ENCODE data around the gene DIP2A.

The DIP2A gene

DNA sequence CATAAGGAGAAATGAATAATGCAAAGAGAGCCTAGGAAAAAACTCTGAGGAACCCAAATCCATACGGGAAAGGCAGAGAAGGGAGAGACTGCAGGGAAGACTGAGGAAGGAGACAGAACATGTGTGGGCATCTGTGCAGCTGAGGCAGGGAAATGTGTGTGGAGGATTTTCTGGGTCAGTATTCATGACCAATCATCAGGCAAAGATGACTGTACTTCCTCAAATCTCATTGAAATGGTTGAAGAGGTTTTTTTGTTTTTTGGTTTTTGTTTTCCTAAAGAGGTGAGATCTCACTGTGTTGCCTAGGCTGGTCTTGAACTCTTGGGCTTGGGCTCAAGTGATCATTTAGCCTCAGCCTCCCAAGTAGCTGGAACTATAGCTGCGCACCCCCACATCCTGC, 15.7 kb downstream of the DIP2A start:
- Histone ChIP-seq H2BK15ac (ENCODE audit: low read length) (no peak overlapping the region), H3K36me3 (replicated peaks in 1 of 2; ENCODE audit: control insufficient read depth in 2 of 2, insufficient read depth in 2 of 2, low read length in 2 of 2) (peaks cover 2 to 47% of the 10 kb centered on the region in 2 donors), H3K4me1 (ENCODE audit: control insufficient read depth in 2 of 2, insufficient read depth in 1 of 2, low read depth in 1 of 2, low read length in 2 of 2) (peaks cover 0 to 1% of the 10 kb centered on the region in 2 donors), H3K23ac (ENCODE audit: low read depth, low read length, poor library complexity) (no peak overlapping the region), H3K27ac (replicated peaks; ENCODE audit: low read length) (no peak overlapping the region), H3K4me2 (ENCODE audit: insufficient read depth, low read length, poor library complexity, severe bottlenecking) (no peak overlapping the region), H4K91ac (ENCODE audit: low read depth, low read length, poor library complexity) (no peak overlapping the region), H3K14ac (ENCODE audit: low read length) (no peak overlapping the region), H3K4ac (ENCODE audit: low read length) (no peak overlapping the region), H3K9me3 (replicated peaks in 1 of 2; ENCODE audit: control insufficient read depth in 2 of 2, insufficient read depth in 1 of 2, low read depth in 1 of 2, low read length in 2 of 2) (peaks cover 0 to 2% of the 10 kb centered on the region in 2 donors), H2BK5ac (ENCODE audit: low read length) (no peak overlapping the region), H3K18ac (ENCODE audit: low read length) (no peak overlapping the region), H3K9ac (ENCODE audit: low read depth, low read length, poor library complexity) (no peak overlapping the region), H3K4me3 (ENCODE audit: low read length in 2 of 2) (no peak overlapping the region), H3K79me1 (ENCODE audit: low read depth, low read length) (peaks cover 7% of the 10 kb centered on the region), H2BK12ac (ENCODE audit: low read length) (no peak overlapping the region), H2AK5ac (ENCODE audit: low read depth, low read length) (no peak overlapping the region), H3K27me3 (ENCODE audit: control insufficient read depth in 3 of 3, insufficient read depth in 3 of 3, low read depth in 1 of 3, low read length in 3 of 3) (no peaks in the 10 kb centered on the region), H4K8ac (ENCODE audit: low read depth, low read length) (no peak overlapping the region), H2AFZ (ENCODE audit: low read length) (no peak overlapping the region), H2BK120ac (ENCODE audit: low read depth, low read length) (no peak overlapping the region)
- WGBS, 2 donors (ENCODE audit: extremely low coverage in 2 of 2, insufficient read length in 2 of 2, insufficient replicate concordance in 1 of 2), result no CpG with 5 or more reads among the region's 2 CpGs
- DNase-seq (ENCODE audit: low spot score), result no peak

DNA sequence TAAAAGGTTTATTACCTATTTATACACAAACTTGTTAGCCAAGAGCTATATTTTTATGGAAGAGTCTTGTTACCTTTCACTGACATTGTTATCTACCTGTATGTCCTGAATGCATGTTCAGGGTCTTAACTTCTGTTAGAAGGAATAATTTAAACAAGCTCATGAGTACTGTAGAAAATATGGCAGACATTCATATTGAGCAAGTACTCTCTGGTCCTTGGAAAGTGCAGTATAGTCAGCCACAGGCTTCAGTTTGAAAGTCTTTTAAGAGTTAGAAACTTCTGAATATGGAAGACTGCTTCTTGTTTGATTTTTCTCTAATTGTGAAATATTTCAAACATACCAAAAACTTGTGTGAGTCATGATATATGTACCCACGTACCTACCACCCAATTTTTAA, 16.6 kb downstream of the DIP2A start:
- H4K91ac ChIP-seq (ENCODE audit: low read depth, low read length, poor library complexity), result no peak overlapping the region
- no peak overlapping the region for H3K14ac ChIP-seq (ENCODE audit: low read length)
- H3K79me1 ChIP-seq (ENCODE audit: low read depth, low read length), result peaks cover 8% of the 10 kb centered on the region
- peaks cover 2 to 52% of the 10 kb centered on the region in 2 donors for H3K36me3 ChIP-seq (replicated peaks in 1 of 2; ENCODE audit: control insufficient read depth in 2 of 2, insufficient read depth in 2 of 2, low read length in 2 of 2)
- WGBS, 2 donors (ENCODE audit: extremely low coverage in 2 of 2, insufficient read length in 2 of 2, insufficient replicate concordance in 1 of 2), result no CpG with 5 or more reads among the region's 1 CpG
- no peak overlapping the region for H3K18ac ChIP-seq (ENCODE audit: low read length)
- H3K23ac ChIP-seq (ENCODE audit: low read depth, low read length, poor library complexity), result no peak overlapping the region
- no peak overlapping the region for H2BK12ac ChIP-seq (ENCODE audit: low read length)
- no peak overlapping the region for H3K4me2 ChIP-seq (ENCODE audit: insufficient read depth, low read length, poor library complexity, severe bottlenecking)
- H2BK120ac ChIP-seq (ENCODE audit: low read depth, low read length), result no peak overlapping the region
- H3K27ac ChIP-seq (replicated peaks; ENCODE audit: low read length), result no peak overlapping the region
- H4K8ac ChIP-seq (ENCODE audit: low read depth, low read length), result no peak overlapping the region
- H3K9ac ChIP-seq (ENCODE audit: low read depth, low read length, poor library complexity), result no peak overlapping the region
- H3K4ac ChIP-seq (ENCODE audit: low read length), result no peak overlapping the region
- no peaks in the 10 kb centered on the region for H3K9me3 ChIP-seq (replicated peaks in 1 of 2; ENCODE audit: control insufficient read depth in 2 of 2, insufficient read depth in 1 of 2, low read depth in 1 of 2, low read length in 2 of 2)
- peaks cover 0 to 1% of the 10 kb centered on the region in 2 donors for H3K4me1 ChIP-seq (ENCODE audit: control insufficient read depth in 2 of 2, insufficient read depth in 1 of 2, low read depth in 1 of 2, low read length in 2 of 2)
- no peak overlapping the region for H2AFZ ChIP-seq (ENCODE audit: low read length)
- H3K4me3 ChIP-seq (ENCODE audit: low read length in 2 of 2), result no peak overlapping the region
- no peak overlapping the region for H2AK5ac ChIP-seq (ENCODE audit: low read depth, low read length)
- no peaks in the 10 kb centered on the region for H3K27me3 ChIP-seq (ENCODE audit: control insufficient read depth in 3 of 3, insufficient read depth in 3 of 3, low read depth in 1 of 3, low read length in 3 of 3)
- no peak overlapping the region for H2BK5ac ChIP-seq (ENCODE audit: low read length)
- DNase-seq (ENCODE audit: low spot score), result no peak
- H2BK15ac ChIP-seq (ENCODE audit: low read length), result no peak overlapping the region

DNA sequence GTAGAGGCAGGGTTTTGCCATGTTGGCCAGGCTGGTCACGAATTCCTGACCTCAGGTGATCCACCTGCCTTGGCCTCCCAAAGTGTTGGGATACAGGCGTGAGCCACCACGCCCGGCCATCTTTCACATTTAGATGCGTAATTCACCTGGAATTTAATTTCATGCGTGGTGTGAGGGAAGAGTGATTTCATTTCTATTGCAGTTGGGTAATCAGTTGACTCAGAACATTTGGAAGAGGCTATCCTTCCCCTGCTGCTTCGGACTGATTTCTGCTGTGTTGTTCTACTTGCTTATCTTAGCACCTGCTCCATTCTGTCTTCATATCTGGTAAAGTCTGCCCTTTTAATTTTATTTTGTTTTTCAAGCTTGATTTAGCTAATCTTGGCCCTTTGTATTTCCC, 19.1 kb downstream of the DIP2A start:
- H2BK5ac ChIP-seq (ENCODE audit: low read length), result no peak overlapping the region
- H3K4me2 ChIP-seq (ENCODE audit: insufficient read depth, low read length, poor library complexity, severe bottlenecking), result no peak overlapping the region
- no peak overlapping the region for H2AK5ac ChIP-seq (ENCODE audit: low read depth, low read length)
- no peak overlapping the region for H3K27ac ChIP-seq (replicated peaks; ENCODE audit: low read length)
- H3K79me1 ChIP-seq (ENCODE audit: low read depth, low read length), result peaks cover 7% of the 10 kb centered on the region
- H3K23ac ChIP-seq (ENCODE audit: low read depth, low read length, poor library complexity), result no peak overlapping the region
- no peak overlapping the region for H3K4ac ChIP-seq (ENCODE audit: low read length)
- no peak overlapping the region for H2BK15ac ChIP-seq (ENCODE audit: low read length)
- H3K4me3 ChIP-seq (ENCODE audit: low read length in 2 of 2), result no peak overlapping the region
- no peak overlapping the region for H3K14ac ChIP-seq (ENCODE audit: low read length)
- H3K27me3 ChIP-seq (ENCODE audit: control insufficient read depth in 3 of 3, insufficient read depth in 3 of 3, low read depth in 1 of 3, low read length in 3 of 3), result no peaks in the 10 kb centered on the region
- peaks cover 2 to 64% of the 10 kb centered on the region in 2 donors for H3K36me3 ChIP-seq (replicated peaks in 1 of 2; ENCODE audit: control insufficient read depth in 2 of 2, insufficient read depth in 2 of 2, low read length in 2 of 2)
- no CpG with 5 or more reads among the region's 7 CpGs for WGBS, 2 donors (ENCODE audit: extremely low coverage in 2 of 2, insufficient read length in 2 of 2, insufficient replicate concordance in 1 of 2)
- no peak overlapping the region for H3K9ac ChIP-seq (ENCODE audit: low read depth, low read length, poor library complexity)
- H4K8ac ChIP-seq (ENCODE audit: low read depth, low read length), result no peak overlapping the region
- no peak overlapping the region for H2AFZ ChIP-seq (ENCODE audit: low read length)
- DNase-seq (ENCODE audit: low spot score), result no peak
- no peak overlapping the region for H2BK120ac ChIP-seq (ENCODE audit: low read depth, low read length)
- H4K91ac ChIP-seq (ENCODE audit: low read depth, low read length, poor library complexity), result no peak overlapping the region
- H3K9me3 ChIP-seq (replicated peaks in 1 of 2; ENCODE audit: control insufficient read depth in 2 of 2, insufficient read depth in 1 of 2, low read depth in 1 of 2, low read length in 2 of 2), result no peaks in the 10 kb centered on the region
- peaks cover 0 to under 1% of the 10 kb centered on the region in 2 donors for H3K4me1 ChIP-seq (ENCODE audit: control insufficient read depth in 2 of 2, insufficient read depth in 1 of 2, low read depth in 1 of 2, low read length in 2 of 2)
- no peak overlapping the region for H3K18ac ChIP-seq (ENCODE audit: low read length)
- no peak overlapping the region for H2BK12ac ChIP-seq (ENCODE audit: low read length)

DNA sequence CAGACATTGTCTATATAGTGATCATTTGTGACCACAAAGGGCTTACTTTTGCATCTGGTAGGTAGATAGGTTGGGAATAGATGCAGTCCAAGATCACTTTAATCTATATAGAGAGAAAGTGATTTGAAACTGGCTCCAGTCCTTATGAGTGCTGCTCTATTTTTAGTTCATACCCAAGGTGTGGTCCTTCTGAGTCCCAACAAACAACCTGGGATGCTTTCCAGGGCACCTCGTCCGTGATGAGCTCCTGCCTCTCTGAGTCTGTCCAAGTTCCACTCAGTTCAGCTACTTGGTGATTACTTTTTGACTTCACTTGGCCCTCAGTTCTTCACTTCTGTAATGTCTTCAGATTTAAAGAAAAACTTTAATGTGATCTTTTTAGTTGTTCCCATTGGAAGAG, 20.2 kb downstream of the DIP2A start:
- H3K36me3 ChIP-seq (replicated peaks in 1 of 2; ENCODE audit: control insufficient read depth in 2 of 2, insufficient read depth in 2 of 2, low read length in 2 of 2), result peaks cover 2 to 59% of the 10 kb centered on the region in 2 donors
- no peak overlapping the region for H2BK12ac ChIP-seq (ENCODE audit: low read length)
- no peak overlapping the region for H3K4me3 ChIP-seq (ENCODE audit: low read length in 2 of 2)
- H2AFZ ChIP-seq (ENCODE audit: low read length), result no peak overlapping the region
- no peak overlapping the region for H3K4ac ChIP-seq (ENCODE audit: low read length)
- peaks cover 7% of the 10 kb centered on the region for H3K79me1 ChIP-seq (ENCODE audit: low read depth, low read length)
- H3K27ac ChIP-seq (replicated peaks; ENCODE audit: low read length), result no peak overlapping the region
- H3K4me2 ChIP-seq (ENCODE audit: insufficient read depth, low read length, poor library complexity, severe bottlenecking), result no peak overlapping the region
- no peak overlapping the region for H2AK5ac ChIP-seq (ENCODE audit: low read depth, low read length)
- no CpG with 5 or more reads among the region's 2 CpGs for WGBS, 2 donors (ENCODE audit: extremely low coverage in 2 of 2, insufficient read length in 2 of 2, insufficient replicate concordance in 1 of 2)
- no peak overlapping the region for H2BK120ac ChIP-seq (ENCODE audit: low read depth, low read length)
- H3K9me3 ChIP-seq (replicated peaks in 1 of 2; ENCODE audit: control insufficient read depth in 2 of 2, insufficient read depth in 1 of 2, low read depth in 1 of 2, low read length in 2 of 2), result no peaks in the 10 kb centered on the region
- H3K14ac ChIP-seq (ENCODE audit: low read length), result no peak overlapping the region
- H2BK5ac ChIP-seq (ENCODE audit: low read length), result no peak overlapping the region
- no peak overlapping the region for H3K18ac ChIP-seq (ENCODE audit: low read length)
- no peak for DNase-seq (ENCODE audit: low spot score)
- H3K27me3 ChIP-seq (ENCODE audit: control insufficient read depth in 3 of 3, insufficient read depth in 3 of 3, low read depth in 1 of 3, low read length in 3 of 3), result no peaks in the 10 kb centered on the region
- peaks cover 0 to 3% of the 10 kb centered on the region in 2 donors for H3K4me1 ChIP-seq (ENCODE audit: control insufficient read depth in 2 of 2, insufficient read depth in 1 of 2, low read depth in 1 of 2, low read length in 2 of 2)
- H2BK15ac ChIP-seq (ENCODE audit: low read length), result no peak overlapping the region
- no peak overlapping the region for H3K23ac ChIP-seq (ENCODE audit: low read depth, low read length, poor library complexity)
- H4K8ac ChIP-seq (ENCODE audit: low read depth, low read length), result no peak overlapping the region
- H3K9ac ChIP-seq (ENCODE audit: low read depth, low read length, poor library complexity), result no peak overlapping the region
- no peak overlapping the region for H4K91ac ChIP-seq (ENCODE audit: low read depth, low read length, poor library complexity)

Data from neuronal stem cell (in vitro differentiated cells).